Fibroblast of lung (primary cell): Measurements from ENCODE around the gene HIBADH.

ENCODE experiments used
- EZH2 ChIP-seq: IDR thresholded peaks from 2 replicates; pipeline ENCODE4 v1.5.1; 2012; ENCODE audit warnings: low read length, control low read depth, mild to moderate bottlenecking; ENCODE audit errors: missing control alignments
- TF ChIP-seq, protein P1 (sequence below), 2 donors: IDR thresholded peaks in 1 of 2; conservative IDR thresholded peaks in 1 of 2; 1 replicate in 1 of 2; 2 replicates in 1 of 2; pipeline ENCODE4 v1.5.1; 2011 to 2012; ENCODE audit warnings: low read length in 2 of 2, control low read depth in 1 of 2, inconsistent platforms in 1 of 2, low read depth in 1 of 2, mild to moderate bottlenecking in 1 of 2

- TF ChIP-seq EZH2: no peak
- TF ChIP-seq, protein P1, sequence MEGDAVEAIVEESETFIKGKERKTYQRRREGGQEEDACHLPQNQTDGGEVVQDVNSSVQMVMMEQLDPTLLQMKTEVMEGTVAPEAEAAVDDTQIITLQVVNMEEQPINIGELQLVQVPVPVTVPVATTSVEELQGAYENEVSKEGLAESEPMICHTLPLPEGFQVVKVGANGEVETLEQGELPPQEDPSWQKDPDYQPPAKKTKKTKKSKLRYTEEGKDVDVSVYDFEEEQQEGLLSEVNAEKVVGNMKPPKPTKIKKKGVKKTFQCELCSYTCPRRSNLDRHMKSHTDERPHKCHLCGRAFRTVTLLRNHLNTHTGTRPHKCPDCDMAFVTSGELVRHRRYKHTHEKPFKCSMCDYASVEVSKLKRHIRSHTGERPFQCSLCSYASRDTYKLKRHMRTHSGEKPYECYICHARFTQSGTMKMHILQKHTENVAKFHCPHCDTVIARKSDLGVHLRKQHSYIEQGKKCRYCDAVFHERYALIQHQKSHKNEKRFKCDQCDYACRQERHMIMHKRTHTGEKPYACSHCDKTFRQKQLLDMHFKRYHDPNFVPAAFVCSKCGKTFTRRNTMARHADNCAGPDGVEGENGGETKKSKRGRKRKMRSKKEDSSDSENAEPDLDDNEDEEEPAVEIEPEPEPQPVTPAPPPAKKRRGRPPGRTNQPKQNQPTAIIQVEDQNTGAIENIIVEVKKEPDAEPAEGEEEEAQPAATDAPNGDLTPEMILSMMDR (conservative IDR thresholded peaks at IDR 0.05 in 1 of 2, IDR thresholded peaks at IDR 0.05 in 1 of 2; ENCODE audit: low read depth in 1 of 2, low read length in 2 of 2): no peak
Observed at GRCh38 chr7:27661811-27662489, 733 bp downstream of the HIBADH start.
